Kidney glomerular epithelial cell (primary cell): ENCODE results near the gene HSPB7.
A peak's percentile ranks its signal among the peaks of the same experiment; 100 is the strongest.
"Not testable (repeated sequence)": the region's sequence is repeated elsewhere in the genome, so short reads cannot be mapped to it uniquely, and the experiment has no call there.

Experiments
- DNase-seq: peaks from one replicate; lab custom pipeline; 2025; lab: John Stamatoyannopoulos, UW

Gene HSPB7

DNA sequence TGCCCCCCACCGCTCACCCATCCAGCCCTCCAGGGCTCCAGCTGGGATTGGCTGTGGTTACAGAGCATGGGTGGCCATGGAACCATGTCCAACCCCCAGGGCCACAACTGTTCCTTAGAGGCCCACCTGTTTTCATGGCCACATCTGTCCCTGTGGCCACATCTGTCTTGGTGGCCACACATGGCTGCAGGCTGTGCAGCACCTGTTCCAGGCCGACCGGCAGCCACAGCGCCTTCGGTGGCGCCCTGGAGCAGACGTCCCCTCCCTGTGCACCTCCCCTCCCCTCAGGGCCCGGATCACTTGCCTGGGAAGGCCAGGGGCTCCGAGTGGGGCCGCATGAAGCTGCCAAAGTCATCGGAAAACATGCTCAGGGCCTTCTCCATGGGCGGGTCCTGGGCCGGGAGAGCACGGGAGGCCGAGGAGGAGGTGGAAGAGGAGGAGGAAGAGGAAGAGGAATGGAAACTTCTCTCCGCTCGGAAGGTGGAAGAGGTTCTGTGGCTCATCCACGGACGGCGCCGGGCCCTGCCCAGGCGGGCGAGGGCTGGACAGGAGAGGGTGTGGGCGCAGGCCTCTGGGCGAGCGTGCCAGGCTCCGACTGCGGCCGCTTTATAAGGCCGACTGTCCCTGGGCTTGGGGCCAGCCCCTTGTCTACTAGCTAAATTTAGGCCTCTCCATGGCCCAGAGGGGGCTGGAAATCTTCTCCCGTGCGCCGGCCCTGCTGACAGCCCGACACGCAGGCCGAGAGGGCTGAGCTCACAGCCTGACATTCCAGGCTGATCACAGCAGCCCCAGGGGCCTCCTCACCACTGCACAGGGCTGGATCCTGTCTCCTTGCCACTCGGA is at the start of gene HSPB7:
HSPB7 (minus strand) TSS at position 583 of the 843 bp plus-strand sequence; CDS start at position 503, 80 bp downstream.
- DNase-seq, result no peak

DNA sequence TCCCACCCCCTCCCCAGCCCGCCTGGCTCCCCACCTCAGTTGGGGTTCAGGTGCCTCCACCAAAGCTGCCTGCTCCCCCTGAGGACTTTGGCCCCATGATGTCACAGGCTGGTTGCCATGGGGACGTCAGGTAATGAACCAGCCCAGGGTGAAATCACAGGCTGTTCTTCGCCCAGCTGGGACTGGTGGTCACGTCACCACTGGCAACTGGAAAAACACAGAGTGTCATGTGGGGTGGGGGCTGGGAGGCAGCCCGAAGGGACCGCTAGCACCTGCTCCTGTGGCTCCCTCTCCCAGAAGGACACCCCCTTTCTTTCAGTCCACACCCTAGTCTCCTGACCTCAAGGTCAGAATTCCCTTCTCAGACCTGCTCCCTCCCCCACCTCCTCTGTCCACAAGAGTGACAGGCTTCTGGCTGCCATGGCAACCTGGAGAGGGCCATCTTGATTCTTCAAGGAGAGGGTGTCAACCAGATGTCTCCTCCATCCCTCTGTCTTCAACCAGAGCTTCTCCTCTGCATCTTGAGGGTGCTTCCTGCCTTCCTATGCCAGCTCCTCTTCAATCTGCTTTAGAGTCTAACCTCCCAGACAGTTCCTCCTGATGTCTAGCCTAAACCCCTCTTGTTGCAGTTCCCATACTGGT is 49.4 kb upstream of the HSPB7 start:
- DNase-seq, result peak; percentile 5

DNA sequence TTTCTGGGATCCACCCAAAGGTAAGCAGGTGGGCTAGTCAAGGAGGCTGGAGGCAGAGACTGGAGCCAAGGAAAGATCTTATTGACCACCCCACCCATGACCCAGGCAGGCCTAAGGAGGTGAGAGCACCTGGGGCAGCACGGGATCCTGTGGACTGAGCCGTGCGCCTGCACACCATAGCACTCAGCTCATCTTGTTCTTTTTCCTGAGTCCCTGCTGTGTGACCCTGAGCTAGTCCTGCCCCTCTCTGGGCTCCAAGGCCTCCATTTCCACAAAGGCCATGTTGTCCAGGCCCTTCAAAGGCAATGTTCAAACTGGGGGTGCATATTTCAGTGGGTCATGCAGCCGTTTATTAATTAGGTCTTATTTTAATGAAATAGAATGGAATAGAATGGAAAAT is 48.4 kb upstream of the HSPB7 start:
- DNase-seq, result no peak

DNA sequence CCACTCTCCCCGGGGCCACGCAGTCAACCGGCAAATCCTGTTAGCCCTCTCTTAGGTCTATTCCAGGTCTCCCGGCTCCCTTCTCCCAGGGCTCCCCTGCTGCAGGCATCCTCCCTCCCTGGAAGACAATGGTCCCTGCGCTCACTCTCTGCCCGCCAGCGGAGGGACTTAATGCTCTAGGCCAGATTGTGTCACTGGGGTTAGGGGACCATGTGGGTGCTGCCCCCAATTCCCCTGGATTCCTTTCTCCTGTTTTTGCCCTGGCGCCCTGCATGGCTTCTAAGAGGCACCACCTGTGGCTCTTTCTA is 47.4 kb upstream of the HSPB7 start:
- no peak for DNase-seq

DNA sequence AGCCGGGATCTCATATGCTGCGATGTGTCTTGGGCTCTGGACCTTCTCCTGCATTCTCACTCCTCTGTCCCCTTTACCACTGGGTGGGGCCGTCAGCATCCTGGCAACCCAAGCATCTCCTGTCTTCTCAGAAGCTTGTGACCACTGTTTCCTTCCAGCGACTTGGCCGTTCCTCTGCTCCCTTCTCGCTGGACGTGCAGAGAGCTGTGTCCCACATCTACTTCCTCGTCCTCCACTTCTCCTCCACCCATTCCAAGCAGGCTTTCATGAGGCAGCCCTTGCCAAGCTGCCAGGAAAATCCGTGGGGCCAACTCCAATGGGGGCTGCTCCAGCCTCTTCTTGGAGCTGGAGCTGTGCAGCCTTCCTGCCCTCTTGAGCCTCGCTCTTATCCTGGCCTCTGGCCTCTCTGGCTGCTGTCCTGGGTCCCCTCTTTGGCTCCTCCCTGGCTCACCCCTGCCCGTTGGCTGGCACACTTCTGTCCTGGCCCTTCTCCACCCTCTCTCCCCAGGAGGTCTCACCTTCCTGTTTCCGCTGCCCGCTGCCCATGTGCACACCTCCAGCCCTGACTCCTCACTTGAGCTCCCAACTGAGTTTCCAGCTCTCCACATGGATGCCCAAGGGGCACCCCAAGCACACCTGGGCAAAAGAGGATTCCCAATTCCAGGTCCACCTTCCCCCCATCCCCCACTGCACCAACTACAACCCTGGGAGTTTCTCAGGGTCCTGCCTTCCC is 46.9 kb upstream of the HSPB7 start:
- DNase-seq, result no peak

DNA sequence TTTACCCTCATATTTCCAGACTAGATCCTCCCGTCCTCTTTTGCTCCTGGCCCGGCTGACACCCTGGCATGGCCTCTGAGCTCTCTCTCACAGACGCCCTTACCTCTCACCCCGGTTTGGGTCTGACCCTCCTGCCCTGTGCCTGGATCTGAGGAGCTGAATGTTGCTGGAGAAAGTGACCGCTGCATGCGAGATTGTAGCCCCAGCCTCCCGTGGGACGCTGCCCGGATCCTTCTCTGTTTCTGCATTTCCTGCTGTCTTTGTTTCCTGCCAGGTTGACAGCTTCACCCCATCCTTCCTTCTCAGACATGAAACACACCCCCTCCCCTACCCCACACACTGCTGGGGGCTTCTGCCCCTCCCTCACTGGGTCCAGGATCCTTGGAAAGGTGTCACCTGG is 46.1 kb upstream of the HSPB7 start:
- DNase-seq, result no peak

DNA sequence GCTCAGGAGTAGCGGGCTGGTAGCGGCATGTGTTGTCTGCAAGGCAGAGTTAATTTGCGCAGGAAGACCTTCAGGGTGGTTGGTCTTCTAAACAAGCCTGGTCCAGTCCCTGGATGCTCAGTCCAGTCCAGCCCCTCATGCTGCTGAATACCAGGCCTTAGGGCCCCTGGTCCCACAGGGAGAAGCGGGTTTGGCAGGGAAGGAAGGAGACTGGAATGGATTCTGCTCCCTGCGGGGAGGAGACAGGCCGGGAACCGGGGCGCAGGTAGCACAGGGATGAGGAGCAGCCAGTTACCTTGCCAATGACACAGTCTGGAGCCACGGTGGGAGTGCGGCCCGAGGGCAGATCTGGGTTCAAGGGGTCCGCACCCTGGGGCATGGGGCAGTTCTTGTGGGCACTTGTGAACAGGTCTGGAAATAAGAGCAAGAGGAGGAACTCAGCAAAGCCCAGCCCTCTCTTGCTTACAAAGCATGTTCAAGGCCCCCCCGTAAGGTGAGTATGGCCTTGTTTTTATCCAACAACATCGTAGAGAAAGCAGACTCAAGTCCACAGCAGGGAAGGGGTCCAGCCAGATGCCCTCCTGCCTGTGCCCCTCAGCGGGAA is 45.5 kb upstream of the HSPB7 start:
- DNase-seq, result no peak

DNA sequence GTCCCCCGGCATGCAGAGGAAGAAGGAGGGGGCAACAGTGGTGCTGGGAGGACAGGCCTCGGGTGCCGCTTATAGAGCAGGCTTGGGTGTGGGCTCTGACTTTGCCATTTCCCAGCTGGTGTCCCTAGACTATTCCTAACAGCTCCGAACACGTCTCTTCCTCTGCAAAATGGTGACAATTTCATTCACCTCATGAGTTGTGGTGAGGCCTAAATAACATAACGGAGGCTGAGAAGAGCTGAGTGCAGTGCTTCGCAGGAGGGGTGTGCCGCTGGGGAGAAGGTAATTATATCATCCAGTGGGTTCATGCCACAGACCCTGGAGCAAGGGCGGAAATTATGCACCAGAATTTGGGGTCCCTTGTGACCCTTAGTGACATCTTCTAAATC is 44.8 kb upstream of the HSPB7 start:
- not testable (repeated sequence) for DNase-seq

DNA sequence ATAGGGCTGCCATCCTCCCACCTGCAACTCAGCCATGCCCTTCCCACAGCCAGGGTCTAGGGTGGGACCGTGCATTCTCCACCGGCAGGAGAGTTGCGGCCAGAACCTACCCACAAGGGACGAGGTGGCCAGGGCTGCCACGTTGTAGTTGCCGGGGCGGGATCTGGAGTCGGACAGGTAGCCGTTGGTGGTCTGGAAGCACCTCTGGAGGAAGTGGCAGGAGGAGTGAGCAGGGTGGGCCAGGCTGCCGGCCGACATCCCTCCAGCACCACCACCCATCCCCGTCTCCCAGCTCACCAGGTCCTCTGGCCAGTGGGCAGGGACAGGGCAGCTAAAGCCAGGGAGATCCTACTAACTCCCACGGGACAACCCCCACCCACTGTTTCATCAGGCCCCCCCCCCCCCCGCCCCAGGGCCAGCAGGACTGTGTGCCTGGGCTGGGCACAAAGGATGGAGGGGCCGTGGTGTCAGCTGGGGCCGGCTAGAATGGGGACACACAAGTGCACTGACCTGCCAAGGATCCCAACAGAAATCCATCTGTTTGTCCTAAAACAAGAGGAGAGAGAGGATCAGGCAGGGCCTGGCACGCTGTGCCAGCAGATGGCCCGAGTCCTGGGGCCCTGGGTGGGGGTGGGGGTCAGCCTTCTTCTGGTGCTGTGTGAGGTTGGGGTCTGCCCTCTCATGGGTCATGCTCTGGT is 44.3 kb upstream of the HSPB7 start:
- DNase-seq, result not testable (repeated sequence)

DNA sequence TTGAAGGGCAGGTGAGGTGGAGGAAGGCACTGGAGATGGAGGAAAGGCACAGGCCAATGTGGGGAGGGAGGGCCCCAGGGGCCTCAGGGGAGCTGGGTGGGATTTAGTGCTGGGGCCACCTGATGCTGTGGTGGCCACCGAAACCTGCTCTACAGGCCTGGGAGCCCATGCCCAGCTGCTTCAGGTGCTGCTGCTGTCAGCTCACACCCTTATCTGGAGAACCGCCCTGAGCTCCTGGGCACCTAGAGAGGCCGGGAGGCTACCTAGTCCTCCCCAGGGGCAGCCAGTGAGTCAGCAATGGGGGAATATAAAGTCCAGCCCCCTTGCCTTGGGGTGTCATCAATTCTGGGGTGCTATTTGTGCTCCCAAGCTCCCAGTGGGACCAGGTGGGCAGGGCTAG is 43.4 kb upstream of the HSPB7 start:
- no peak for DNase-seq

DNA sequence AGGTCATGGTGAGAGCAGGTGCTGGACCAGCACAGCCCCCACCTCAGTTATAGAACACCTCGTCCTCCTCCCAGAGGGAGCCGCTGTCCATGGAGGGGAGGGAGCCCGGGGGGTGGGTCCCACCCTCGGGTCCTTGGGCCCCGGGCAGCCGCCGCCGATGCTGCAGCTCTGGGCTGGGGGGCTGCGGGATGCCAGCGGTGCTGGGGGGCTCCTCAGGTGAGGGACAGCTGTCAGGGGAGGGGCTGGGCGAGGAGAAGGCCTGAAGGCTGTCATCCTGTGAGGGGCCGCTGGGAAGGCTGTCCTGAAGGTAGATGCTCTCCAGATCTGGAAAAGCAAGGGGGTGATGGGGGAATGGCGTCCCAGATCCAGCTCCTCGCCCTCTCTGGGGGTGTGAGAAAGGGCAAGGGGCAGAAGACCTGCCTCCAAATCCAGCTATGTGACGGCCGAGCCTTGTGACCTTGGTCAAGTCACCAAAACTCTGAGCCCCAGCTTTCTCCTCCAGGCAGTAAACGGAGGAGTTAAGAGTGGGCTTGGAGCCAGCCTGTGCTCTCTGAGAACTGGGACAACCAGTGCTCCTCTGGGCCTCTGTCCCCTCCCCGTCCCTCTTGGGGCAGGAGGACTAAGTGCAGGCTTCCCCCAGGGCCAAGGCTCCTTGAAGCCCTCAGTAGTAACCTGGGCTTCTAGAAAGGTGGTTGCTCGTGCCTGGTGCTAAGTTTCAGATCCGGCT is 40.7 kb upstream of the HSPB7 start:
- DNase-seq, result not testable (repeated sequence)

DNA sequence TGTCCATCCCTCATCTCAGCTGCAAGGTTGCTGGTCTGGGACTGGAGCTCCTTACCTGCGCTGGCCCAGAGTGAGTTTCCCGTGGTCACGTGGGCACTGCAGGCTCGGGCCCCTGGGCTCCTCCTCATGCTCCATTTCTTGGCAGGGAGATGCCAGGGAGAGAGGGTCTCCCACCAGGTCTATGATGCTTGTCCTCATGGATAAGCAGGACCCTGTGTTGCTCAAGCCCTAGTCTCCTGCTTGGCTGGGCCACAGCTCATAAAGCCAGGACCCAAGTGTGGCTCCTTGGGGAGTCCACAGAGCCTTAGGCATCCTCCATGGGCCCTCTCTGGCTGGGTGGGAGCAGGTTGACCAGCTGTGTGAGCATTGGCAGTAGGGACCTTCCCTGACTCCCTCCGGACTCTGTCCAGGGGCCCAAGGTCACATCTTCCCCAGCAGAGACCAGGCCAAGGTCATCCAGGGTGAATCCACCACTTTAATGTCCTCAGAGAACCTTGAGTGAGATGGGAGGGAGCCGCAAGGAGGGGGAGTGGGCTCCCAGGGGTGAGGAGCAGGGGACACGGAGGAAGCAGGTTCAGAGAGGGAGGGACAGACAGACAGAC is 39.6 kb upstream of the HSPB7 start:
- DNase-seq, result not testable (repeated sequence)

DNA sequence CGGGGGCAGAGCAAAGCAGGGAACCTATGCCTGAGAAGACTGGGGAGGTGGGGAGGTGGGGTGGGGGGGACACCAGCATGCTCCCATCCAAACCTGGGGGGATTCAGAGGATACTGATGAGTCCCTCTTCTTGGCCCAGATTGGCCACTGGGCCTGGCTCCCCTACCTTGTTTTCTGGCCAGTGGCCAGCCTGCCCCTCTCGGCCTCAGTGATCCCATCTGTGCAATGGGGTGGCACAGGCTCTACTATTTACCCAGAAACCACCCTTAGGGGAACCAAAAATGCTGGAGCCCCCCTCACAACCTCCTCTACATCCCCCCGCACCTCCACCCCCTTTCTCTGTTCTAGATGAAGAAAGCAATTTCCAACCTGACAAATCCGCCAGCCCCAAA is 38.7 kb upstream of the HSPB7 start:
- DNase-seq, result not testable (repeated sequence)

DNA sequence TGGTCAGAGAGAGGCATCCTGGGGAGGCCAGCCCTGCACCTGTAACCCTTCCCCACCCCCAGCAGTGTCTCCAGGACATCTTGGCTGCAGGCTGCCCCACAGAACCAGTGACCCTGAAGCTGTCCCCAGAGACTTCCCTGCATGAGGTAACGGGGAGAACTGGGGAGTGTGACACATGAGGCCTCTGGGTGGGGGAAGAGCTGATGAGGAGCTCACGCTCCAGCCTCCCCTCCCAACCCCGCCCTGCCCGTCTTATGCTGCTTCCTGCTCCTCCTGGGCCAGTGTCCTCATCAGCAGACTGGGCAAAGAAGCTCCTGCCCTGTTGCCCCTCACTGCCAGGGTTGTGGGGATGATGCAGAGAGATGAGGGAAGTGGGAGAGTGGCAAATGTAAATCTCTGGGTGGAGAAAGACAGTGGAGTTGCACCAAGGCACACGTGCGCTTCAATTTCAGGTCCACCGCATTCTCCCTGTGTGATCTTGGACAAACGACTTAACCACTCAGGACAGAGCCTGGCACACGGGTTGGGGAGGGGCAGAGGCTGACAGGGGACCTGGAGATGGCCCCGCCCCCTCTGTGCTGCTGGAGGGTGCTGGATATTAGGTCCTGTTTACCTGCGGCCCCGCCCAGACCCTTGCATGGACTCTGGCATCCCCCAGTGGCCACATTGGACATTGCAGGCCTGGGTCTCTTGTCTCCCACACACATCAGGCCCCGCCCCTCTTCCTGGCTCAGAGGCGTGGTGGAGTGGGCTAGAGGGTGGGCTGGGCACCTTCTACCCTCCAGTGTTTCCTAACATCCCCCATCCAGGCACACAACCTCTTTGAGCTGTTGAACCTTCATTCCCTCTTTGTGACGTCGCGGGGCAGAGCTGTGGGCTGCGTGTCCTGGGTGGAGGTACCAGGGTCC is 38.0 kb upstream of the HSPB7 start:
- DNase-seq, result peak; percentile 30

DNA sequence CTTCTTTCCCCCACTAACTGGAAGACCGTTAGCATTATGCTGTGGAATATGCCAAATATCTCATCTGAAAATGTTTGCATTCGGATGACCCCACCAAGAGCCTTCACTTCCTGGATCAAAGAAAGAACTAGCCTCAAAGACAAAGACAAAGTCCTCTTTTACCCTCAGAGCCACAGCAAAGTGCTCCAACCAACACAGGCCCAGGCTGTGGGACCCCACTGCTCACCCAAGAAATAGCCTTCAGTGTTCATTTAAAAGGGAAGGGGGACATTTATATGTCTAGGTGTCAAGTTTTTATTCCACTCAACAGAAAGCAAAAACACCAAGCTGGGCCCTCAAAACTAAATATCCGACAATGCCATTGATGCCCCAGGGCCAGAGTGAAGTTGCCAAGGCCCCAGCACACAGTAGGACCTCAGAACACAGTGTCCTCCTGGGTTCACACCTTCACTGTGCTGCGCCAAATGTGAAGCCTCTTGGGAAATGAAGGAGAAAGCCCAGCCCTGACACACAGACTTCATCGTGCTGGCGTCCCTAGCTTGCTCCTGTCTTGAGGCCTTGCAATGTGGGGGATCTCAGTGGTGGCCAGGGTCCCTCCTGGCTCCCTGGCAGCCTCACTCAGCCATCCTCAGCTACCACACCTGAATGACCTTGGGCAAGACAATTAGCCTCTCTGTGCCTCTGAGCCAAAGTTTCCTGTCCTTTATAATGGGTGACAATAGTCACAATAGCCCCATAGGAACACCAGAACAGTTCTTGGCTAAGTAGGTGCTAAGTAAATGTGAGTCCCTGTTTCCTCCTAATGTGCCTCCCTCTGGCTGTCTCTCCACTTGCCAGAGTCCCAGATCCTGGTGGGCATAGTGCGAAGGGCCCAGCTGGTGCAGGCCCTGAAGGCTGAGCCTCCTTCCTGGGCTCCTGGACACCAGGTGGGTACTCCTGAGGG is 37.0 kb upstream of the HSPB7 start:
- DNase-seq, result no peak

DNA sequence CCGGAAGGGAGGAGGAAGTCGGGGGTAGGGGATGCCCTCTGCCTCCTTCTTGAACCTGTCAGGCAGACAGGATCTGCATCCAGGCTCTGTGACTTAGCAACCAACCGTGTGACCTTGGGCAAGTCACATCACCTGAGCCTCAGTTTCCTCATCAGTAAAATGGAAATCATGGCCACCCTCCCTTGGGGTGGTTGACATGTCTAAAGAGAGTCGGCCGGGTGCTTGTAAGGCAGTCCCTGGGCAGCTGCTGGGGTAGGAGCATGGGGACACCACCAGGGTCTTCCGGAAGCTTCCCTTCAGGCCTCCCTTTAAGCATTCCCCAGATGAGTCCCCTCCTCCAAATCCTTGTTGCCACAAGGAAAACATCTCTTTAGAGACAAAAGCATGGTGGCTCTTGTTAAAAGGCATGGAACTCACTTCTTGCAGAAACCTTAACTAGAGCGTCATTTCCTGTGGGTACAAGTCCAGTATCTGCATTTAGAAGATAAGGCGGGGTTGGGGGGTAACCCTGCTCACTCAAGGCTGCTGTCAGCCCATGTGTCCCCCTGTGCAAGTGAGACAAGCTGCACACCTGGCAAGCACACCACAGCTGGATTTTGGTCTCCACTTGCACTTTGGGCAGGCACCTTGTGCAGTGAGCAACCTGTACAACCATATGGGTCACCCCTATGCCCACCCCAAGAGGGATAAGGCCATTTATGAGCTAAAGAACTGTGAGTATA is 36.1 kb upstream of the HSPB7 start:
- no peak for DNase-seq

DNA sequence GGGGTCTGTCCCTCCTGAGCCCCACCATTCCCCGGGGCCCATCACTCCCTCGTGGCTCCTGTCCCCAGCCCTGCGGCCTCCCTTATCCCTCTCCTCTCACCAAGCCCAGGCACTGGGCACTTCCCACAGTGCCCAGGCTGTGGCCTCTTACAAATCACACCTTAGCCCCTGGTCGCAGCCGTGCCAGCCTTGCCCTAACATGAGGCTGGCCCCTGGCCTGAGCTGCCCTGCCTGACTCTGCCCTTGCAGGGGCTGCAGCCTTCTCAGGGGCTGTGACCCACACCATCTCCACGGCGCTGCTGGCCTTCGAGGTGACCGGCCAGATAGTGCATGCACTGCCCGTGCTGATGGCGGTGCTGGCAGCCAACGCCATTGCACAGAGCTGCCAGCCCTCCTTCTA is 34.1 kb upstream of the HSPB7 start:
- not testable (repeated sequence) for DNase-seq

DNA sequence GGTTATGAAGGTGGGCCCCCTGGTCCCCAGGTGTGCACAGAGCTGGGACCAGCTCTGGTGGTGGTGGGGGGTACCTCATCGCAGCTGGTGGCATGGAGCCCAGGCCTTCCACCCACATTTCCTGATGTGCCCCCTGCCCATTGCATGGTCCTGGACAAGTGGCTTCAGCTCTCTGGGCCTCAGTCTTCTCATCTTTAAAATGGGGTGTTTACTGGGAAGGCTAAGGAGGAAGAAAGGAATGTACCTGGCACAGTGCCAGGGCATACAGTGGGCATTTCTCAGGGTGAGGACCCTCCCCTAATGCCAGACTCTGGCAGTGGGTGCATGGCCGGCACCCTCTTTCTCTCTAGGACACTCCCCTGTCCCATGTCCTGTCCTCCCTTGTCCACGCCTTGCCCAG is 33.2 kb upstream of the HSPB7 start:
- no peak for DNase-seq
